Stimulated activated CD4-positive, alpha-beta T cell treated with anti-CD3 and anti-CD28 coated beads, Interleukin-2, amount 100 ng/mL, for 48 hours (primary cell): ENCODE data around the gene BACE2.

Source experiments
- DNase-seq, 2 donors: peaks; one replicate each; pipeline ENCODE4 v3.0.0-alpha.2; 2020

The BACE2 gene

GRCh38 chr21:41167348-41168342, at the start of gene BACE2:
Gene BACE2, plus strand, starts transcription at chr21:41168160. Its CDS starts 104 bp downstream, at chr21:41168264.
- peak; percentile 27 to 44 for DNase-seq

- no peak for DNase-seq
Observed at GRCh38 chr21:41119901-41120300, 48.1 kb upstream of the BACE2 start.

GRCh38 chr21:41120997-41121396, 47.0 kb upstream of the BACE2 start:
- no peak for DNase-seq

DNA sequence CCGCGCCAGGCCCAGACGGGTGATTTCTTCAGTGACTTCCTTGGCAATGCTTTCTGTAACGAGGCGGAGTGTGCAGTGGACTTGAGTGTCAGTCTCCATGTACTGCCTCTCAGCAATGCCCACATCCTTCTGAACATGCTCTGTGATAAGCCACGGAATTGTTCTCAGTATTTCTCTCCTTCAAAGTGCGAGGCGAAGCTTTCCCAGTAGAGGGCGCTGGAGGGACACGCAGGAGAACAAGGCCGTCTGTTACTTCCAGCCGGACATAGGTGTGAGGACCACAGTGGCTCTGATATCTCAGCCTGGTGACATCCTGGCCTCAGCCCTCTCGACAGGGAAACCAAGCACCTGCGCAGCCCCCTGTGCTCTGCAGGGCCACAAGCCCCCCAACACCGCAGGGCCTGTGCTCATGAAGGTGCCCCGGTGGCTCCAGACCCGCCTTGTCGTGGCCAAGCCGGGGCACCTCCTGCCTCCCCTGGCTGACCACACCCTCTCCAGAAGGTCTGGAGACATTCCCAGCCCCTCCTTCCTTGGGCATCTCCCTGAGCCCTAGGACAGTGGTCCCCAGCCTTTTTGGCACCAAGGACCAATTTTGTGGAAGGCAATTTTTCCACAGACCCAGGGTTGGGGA, 46.1 kb upstream of the BACE2 start:
- DNase-seq: peak; percentile 63 to 67

DNA sequence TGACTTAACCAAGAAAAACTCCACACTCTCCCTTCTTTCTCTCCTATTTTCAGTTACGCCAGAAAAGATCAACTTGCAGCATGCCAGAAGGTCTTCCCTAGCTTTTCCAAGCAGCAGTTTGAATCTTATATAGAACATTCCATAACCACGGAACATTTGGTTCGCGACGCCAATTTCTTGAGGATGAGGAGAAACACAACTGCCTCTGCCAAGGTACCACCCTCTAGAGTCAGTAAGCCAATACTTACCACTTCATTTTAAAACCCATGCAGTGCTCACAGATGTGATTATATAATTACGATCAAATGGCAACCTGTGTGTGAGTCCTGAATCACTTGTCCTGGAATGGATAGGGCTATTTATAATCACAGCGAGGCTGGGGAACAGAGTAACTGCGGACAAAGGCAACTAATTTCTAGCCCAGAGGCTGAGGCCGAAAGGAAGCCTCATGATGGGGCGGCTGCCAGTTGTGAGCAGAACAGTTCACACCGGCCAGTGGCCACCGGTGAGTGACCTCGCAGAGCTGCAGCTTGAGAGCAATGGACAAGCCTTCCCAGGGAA, 43.2 kb upstream of the BACE2 start:
- DNase-seq: no peak

DNA sequence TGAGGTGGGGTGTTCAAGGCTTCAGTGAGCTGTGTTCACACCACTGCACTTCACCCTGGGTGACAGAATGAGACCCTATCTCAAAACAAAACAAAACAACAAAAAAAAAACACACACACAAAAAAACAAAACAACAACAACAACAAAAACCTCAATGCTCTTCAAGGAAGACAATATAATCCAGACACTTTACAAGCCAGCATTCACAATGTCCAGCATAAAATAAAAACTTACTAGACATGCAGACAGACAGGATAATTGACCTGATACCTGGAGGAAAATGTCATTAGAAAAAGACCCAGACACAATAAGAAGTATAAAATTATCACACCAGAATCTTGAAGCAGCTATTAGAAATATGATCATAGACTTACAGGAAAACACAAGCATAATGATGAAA, 39.0 kb upstream of the BACE2 start:
- no peak for DNase-seq

- no peak for DNase-seq
Observed at GRCh38 chr21:41130883-41131282, 37.1 kb upstream of the BACE2 start.

DNA sequence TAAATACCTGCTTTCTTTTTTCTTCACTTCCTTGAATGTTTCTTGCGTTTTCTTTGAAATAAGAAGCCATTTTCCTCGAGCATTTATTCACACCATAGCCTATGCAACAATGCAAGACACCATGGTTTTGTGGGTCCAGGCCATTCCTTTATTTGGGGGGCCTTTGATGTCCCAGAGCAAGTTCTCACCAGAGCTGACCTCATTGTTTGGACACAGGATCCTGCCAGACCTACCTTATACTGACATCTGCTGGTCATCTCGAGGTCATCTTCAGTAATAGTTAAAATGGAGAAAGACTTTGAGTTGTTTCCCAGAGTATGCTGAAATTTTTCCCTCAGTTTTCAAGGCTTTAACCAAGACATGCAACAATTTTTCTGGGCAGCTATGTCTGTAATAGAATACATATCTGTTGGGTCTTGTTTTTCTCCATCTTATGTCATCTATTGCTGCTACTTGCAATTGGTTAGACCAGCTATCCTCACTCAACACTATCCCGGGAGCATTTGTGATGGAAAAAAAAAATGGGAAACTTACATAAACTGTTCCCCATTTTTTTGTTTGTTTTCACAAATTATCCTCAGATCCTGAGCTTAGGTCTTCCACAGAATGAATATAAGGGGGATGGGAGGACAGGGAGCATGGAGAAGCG, 34.0 kb upstream of the BACE2 start:
- DNase-seq: no peak

DNA sequence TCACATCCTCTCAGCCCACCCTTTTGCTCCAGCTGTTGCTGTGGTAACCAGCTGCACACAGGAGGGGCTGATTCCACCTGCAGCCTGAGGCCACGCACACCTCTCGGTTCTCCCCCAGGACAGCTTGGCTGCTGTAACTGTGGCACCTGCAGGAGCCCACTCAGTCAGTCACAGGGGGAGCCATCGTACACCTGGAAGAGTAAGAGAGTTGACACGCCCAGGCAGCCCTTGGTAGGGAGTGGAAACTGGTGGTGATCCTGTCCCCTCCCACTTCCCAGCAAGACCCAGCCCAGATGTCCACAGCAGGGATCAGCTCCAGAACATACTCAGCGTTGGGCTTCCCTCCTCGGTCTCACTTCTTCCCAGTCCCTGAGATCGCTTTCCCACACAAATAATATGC, 32.2 kb upstream of the BACE2 start:
- no peak for DNase-seq

DNA sequence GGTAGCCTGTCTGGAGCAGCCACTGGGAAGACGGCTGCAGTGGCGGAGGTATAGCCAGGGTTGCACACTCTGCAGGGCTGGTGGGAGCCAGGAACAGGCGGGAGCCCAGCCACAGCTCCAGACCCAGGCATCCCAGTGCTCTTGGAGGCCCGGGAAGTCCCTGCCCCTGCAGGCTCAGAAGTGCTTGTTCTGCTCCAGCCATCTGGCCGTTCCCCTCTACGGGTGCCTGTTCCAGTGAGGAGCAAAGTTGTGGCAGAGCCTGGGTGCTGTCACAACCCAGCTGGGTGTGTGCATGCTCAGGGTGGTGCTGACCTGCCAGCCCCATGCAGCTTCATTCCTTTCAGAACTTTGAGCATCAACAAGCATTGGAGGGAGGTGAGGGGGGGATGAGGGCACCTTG, 31.7 kb upstream of the BACE2 start:
- no peak for DNase-seq

- no peak for DNase-seq
Observed at GRCh38 chr21:41137401-41137800, 30.6 kb upstream of the BACE2 start.

- DNase-seq: no peak
Observed at GRCh38 chr21:41137889-41138288, 30.1 kb upstream of the BACE2 start.

DNA sequence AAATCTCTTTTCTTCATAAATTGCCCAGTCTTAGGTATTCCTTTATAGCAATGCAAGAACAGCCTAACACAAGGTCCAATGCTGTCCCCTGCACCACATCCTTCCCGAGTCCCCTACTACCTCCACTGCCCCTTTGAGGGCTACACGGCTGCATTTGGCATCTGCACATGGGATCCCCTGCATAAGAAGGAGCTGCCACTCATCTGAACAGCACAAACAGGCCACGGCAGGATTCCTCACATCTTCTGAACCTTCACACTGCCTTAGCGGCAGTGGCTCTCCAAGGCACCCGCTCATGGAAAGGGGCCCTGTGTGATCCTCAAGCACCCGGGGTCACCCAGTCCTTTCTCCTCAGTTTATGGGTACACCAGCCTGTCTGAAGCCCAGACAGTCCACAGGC, 29.2 kb upstream of the BACE2 start:
- DNase-seq: no peak

- no peak for DNase-seq
Observed at GRCh38 chr21:41139275-41139674, 28.7 kb upstream of the BACE2 start.

- no peak for DNase-seq
Observed at GRCh38 chr21:41139951-41140350, 28.0 kb upstream of the BACE2 start.

GRCh38 chr21:41141031-41141457, 26.9 kb upstream of the BACE2 start:
- DNase-seq: no peak

DNA sequence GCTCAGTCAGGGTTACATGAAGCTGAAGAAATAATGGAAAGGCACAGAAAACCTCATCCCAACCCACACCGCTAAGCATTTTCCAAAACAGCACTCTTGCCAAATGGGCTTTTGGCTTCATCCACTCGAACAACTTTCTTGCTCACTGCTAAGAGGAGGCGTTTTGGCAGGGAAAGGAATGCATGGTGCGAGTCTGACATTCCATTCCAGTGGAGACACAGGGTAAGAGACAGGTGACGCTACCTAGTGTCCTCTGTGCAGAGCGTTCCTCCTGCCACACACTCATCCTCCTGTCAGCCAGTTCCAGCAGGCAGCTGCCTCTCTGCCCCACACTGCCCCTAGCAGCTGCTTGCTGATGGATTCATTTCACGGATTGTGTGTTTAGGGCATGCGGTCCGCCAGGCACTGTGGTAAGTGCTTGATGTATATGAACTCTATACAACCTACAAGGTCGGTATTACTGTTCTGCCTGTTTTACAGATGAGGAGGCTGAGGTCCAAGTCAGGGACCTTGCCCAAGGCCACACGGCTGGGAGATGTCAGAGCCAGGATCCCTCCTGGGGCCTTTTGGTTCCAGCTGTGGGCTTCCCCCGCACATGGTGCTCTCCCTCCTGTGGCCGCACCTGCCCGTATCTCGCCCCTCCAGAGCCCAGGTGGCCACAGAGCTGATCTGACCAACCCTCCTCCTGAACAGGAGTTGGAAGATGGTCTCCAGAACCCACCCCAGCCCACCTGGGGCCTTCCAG, 25.7 kb upstream of the BACE2 start:
- DNase-seq: no peak

DNA sequence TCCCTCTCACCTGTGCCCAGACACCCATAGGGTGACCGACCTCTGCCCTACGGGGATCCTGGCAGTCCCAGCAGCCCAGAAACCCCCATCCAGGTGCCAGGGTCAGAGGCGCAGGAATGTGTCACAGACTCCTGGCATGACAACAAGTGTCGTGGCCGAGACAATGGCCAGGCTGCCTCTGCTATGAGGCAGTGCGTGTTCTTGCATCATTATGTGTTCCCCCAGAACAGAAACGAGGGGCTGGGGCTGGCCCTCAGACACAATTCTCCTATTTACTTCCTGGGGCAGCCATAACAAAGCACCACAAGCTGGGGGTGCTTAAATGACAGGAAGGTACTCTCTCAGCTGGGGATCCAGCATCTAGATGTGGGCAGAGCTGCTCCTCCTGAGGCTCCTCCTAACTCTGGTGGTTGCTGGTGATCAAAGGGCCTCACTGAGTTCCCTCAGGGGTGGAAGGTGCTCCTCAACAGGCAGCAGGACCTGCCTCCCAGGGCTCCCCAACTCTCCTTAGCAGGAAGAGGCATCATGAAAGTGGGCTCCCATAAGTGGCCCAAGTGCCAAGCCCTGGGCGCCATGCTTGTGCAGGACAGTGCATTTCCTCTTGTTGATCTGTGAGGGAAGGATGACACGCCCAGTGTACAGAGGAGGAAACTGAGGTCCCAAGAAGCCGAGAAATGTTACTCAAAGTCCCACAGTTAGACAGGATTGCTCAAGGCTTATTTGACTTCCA, 24.2 kb upstream of the BACE2 start:
- no peak for DNase-seq

GRCh38 chr21:41147096-41147978, 20.6 kb upstream of the BACE2 start:
- DNase-seq: no peak

DNA sequence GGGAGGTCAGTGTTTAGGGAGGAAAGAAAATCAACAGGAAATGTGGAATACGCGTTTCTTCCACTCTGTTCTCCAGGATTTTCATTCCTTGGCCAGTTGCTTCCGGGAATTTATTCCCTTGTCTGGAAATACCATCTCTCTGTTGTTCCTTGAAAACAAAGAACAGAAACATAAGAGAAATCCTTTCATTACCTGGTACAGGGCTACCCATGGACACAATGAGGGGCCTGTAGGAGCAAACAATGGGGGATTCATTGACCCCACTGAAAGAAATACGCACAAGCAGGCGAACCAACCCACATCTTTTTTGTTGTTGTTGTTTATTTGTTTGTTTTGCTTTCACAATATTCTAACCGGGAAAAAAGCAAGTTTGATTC, 20.0 kb upstream of the BACE2 start:
- DNase-seq: no peak

- no peak for DNase-seq
Observed at GRCh38 chr21:41148798-41149197, 19.2 kb upstream of the BACE2 start.
